Pancreas (tissue), 10 donors: ENCODE data around the gene DCC. TPM values are rescaled to one million over a fixed set of nuclear protein-coding genes. Genes with fewer than 3 reads are reported as not detected.

Experiments used
- ATAC-seq, 4 donors: fragments of 200-7000 bp; cut with Tn5 transposase; one replicate each; pipeline versions ENCODE4 v1.8.0 to v1.9.1; 2020; ENCODE audit warnings: mild to moderate bottlenecking in 4 of 4, moderate library complexity in 4 of 4
- DNase-seq, 6 donors: peaks; one replicate each; pipeline ENCODE4 v3.0.0-alpha.2; 2020
- FAIRE-seq: peaks from 2 replicates; lab custom pipeline; 2012; peaks lifted over from hg19 to GRCh38; lab: Jason Lieb, UNC
- H3K27ac ChIP-seq, 4 donors: fragments of 200-600 bp; sonication (generic); 1 replicate in 3 of 4; 2 replicates in 1 of 4; pipeline versions ENCODE4 v1.5.0 to v1.8.0; 2020
- H3K27me3 ChIP-seq, 4 donors: fragments of 200-600 bp; one replicate each; pipeline ENCODE4 v1.8.0; 2021
- H3K36me3 ChIP-seq, 3 donors: fragments of 200-600 bp; sonication (generic) in 1 of 3; one replicate each; pipeline versions ENCODE4 v1.5.0 to v1.8.0; 2020 to 2021
- H3K4me1 ChIP-seq, 3 donors: fragments of 200-600 bp; one replicate each; pipeline ENCODE4 v1.8.0; 2021
- H3K4me3 ChIP-seq, 4 donors: fragments of 200-600 bp; sonication (generic) in 2 of 4; one replicate each; pipeline versions ENCODE4 v1.5.0 to v1.8.0; 2020 to 2021
- H3K9me3 ChIP-seq, 4 donors: fragments of 200-600 bp; one replicate each; pipeline ENCODE4 v1.8.0; 2021
- CTCF ChIP-seq, 4 donors: fragments of 200-600 bp; sonication (generic) in 3 of 4; IDR thresholded peaks; one replicate each; pipeline versions ENCODE4 v1.5.0 to v1.8.0; 2021; ENCODE audit warnings: antibody characterized with exemption in 4 of 4
- WGBS, 2 donors: extraction: QIAGEN DNeasy Blood & Tissue Kit; methylation state at CpG; one replicate each; pipeline ENCODE4 v1.1.7; 2013; 5-methylcytosine and 5-hydroxymethylcytosine counted together
- intact Hi-C, 3 donors: fragments of 100-400 bp; cut with DNase I; formaldehyde crosslinking; loops; one replicate each; pipeline versions ENCODE4 v1.11.1 to v1.14.2; 2022
- polyA plus RNA-seq, 2 donors: library from polyadenylated mRNA; stranded (reverse); fragments of 200-250 nt; gene quantifications; one replicate each; pipeline ENCODE4 v1.2.3, GENCODE V29; 2013
- total RNA-seq, 6 donors: library from RNA; stranded (reverse); fragmentation: NEBNext Ultra II Directional in 4 of 6; extraction: Animal tissue kit (Norgen Biotek cat#: 25700) in 4 of 6; gene quantifications; one replicate each; pipeline versions ENCODE4 v1.2.1 to v1.2.4, GENCODE V29; 2021 to 2023
- donor health status: healthy with polysubstance abuse.
- donor health status: DM: no; HTN: no; CAD: no; lungs with moderate emphysema.
- donor health status: DM: no; HTN: no; CAD: no.
- donor health status: control.
- donor health status: control.
- donor health status: Bipolar disorder and iron deficiency.
- donor health status: DM: yes; HTN: yes; CAD: no.
- donor health status: DM: no; HTN: no; CAD: no.
- donor health status: DM: no; HTN: no; CAD: no.
- donor health status: DM: yes; HTN: yes; CAD: no.

DCC gene
- total and polyA plus RNA-seq, 8 donors, result 0.18 to 0.44 (median 0.28) TPM; not detected in 1

- H3K4me3 ChIP-seq, result no peak overlapping the region
- FAIRE-seq, result no peak
- TF ChIP-seq CTCF (IDR thresholded peaks at IDR 0.05), result no peak
These were observed 268.0 kb downstream of the DCC start for GRCh38 chr18:52607985-52608384.

GRCh38 chr18:52610451-52611115 is 270.6 kb downstream of the DCC start:
- ATAC-seq (no peak), FAIRE-seq (no peak), DNase-seq (no peak)
- Histone ChIP-seq H3K4me3 (no peak overlapping the region), H3K27ac (no peak overlapping the region), H3K36me3 (no peaks in the 10 kb centered on the region), H3K4me1 (no peaks in the 10 kb centered on the region), H3K9me3 (no peaks in the 10 kb centered on the region), H3K27me3 (no peaks in the 10 kb centered on the region)
- TF ChIP-seq CTCF (IDR thresholded peaks at IDR 0.05), result no peak
- intact Hi-C loops, result no loop called here
- 83 to 88% methylated on average over 3 of the region's 3 CpGs for WGBS, 2 donors

More at GRCh38 chr18:52607985-52608384, 268.0 kb downstream of the DCC start:
- no peaks in the 10 kb centered on the region for H3K36me3 ChIP-seq
- no peaks in the 10 kb centered on the region for H3K27me3 ChIP-seq
- no peak for ATAC-seq
- no peaks in the 10 kb centered on the region for H3K9me3 ChIP-seq
- intact Hi-C loops, result no loop called here
- 84 to 96% methylated on average over 2 of the region's 2 CpGs for WGBS, 2 donors
- H3K27ac ChIP-seq, result no peak overlapping the region
- H3K4me1 ChIP-seq, result no peaks in the 10 kb centered on the region
- no peak for DNase-seq

GRCh38 chr18:52612406-52612805 is 272.4 kb downstream of the DCC start:
- no peak for TF ChIP-seq CTCF (IDR thresholded peaks at IDR 0.05)
- Histone ChIP-seq H3K27ac (no peak overlapping the region), H3K27me3 (no peaks in the 10 kb centered on the region), H3K36me3 (no peaks in the 10 kb centered on the region), H3K4me1 (no peaks in the 10 kb centered on the region), H3K4me3 (no peak overlapping the region), H3K9me3 (no peaks in the 10 kb centered on the region)
- intact Hi-C loops, result no loop called here
- DNase-seq (no peak), ATAC-seq (no peak), FAIRE-seq (no peak)

- DNase-seq, result no peak
- no peak for ATAC-seq
- intact Hi-C loops, result no loop called here
These were observed 275.3 kb downstream of the DCC start for GRCh38 chr18:52615321-52615720.

More at GRCh38 chr18:52615321-52615720, 275.3 kb downstream of the DCC start:
- WGBS, 2 donors, result 58 to 61% methylated on average over 2 of the region's 2 CpGs
- no peak overlapping the region for H3K4me3 ChIP-seq
- no peak for TF ChIP-seq CTCF (IDR thresholded peaks at IDR 0.05)
- no peak for FAIRE-seq
- no peaks in the 10 kb centered on the region for H3K27me3 ChIP-seq
- no peaks in the 10 kb centered on the region for H3K4me1 ChIP-seq
- no peak overlapping the region for H3K27ac ChIP-seq
- H3K9me3 ChIP-seq, result no peaks in the 10 kb centered on the region
- no peaks in the 10 kb centered on the region for H3K36me3 ChIP-seq
